GM19372 (cell line): Measurements from ENCODE around the gene NOL9.
"Not testable (repeated sequence)": the region's sequence is repeated elsewhere in the genome, so short reads cannot be mapped to it uniquely, and the experiment has no call there.

Experiments
- ATAC-seq: cut with Tn5 transposase; IDR thresholded peaks from one replicate; pipeline ENCODE4 v1.9.1; 2021; ENCODE audit warnings: mild to moderate bottlenecking, low read depth, moderate library complexity; ENCODE audit not compliant: unreplicated experiment

NOL9 gene

GRCh38 chr1:6506210-6507036, 47.9 kb downstream of the NOL9 start:
- no peak for ATAC-seq

- ATAC-seq: no peak
Observed at GRCh38 chr1:6505367-6506209, 48.7 kb downstream of the NOL9 start.

- ATAC-seq: no peak
Observed at GRCh38 chr1:6504887-6505286, 49.4 kb downstream of the NOL9 start.

- ATAC-seq: no peak
Observed at GRCh38 chr1:6503884-6504602, 50.3 kb downstream of the NOL9 start.

GRCh38 chr1:6502000-6502891, 52.1 kb downstream of the NOL9 start:
- ATAC-seq: no peak

GRCh38 chr1:6501279-6501813, 53.0 kb downstream of the NOL9 start:
- no peak for ATAC-seq

- no peak for ATAC-seq
Observed at GRCh38 chr1:6500544-6501278, 53.6 kb downstream of the NOL9 start.

GRCh38 chr1:6499296-6499695, 55.0 kb downstream of the NOL9 start:
- no peak for ATAC-seq

GRCh38 chr1:6498576-6499111, 55.7 kb downstream of the NOL9 start:
- ATAC-seq: no peak

- ATAC-seq: no peak
Observed at GRCh38 chr1:6497867-6498575, 56.3 kb downstream of the NOL9 start.

GRCh38 chr1:6497215-6497866, 57.0 kb downstream of the NOL9 start:
- ATAC-seq: no peak

GRCh38 chr1:6496890-6497214, 57.5 kb downstream of the NOL9 start:
- no peak for ATAC-seq

GRCh38 chr1:6496365-6496721, 58.0 kb downstream of the NOL9 start:
- ATAC-seq: no peak

GRCh38 chr1:6495540-6496364, 58.6 kb downstream of the NOL9 start:
- no peak for ATAC-seq

GRCh38 chr1:6495041-6495441, 59.3 kb downstream of the NOL9 start:
- ATAC-seq: no peak

GRCh38 chr1:6494627-6495026, 59.7 kb downstream of the NOL9 start:
- no peak for ATAC-seq

GRCh38 chr1:6493834-6494223, 60.5 kb downstream of the NOL9 start:
- ATAC-seq: not testable (repeated sequence)
